Hepatocyte (in vitro differentiated cells): ENCODE measurements around the gene IL21R. TPM values are rescaled to one million over a fixed set of nuclear protein-coding genes. Genes with fewer than 3 reads are reported as not detected.
A peak's percentile ranks its signal among the peaks of the same experiment; 100 is the strongest.

Experiments used
- DNase-seq: peaks from one replicate; pipeline ENCODE4 v3.0.0-alpha.2; 2016; ENCODE audit warnings: low spot score
- H2AFZ ChIP-seq: fragments of 200-600 bp; sonication (generic); 2 replicates; pipeline ENCODE4 v1.6.0; 2016; ENCODE audit warnings: antibody characterized with exemption, mild to moderate bottlenecking
- H3K27ac ChIP-seq: fragments of 200-600 bp; sonication (generic); 2 replicates; pipeline ENCODE4 v1.5.1; 2016; ENCODE audit warnings: mild to moderate bottlenecking
- H3K27me3 ChIP-seq: fragments of 200-600 bp; sonication (generic); 2 replicates; pipeline ENCODE4 v1.6.1; 2016
- H3K36me3 ChIP-seq: fragments of 200-600 bp; sonication (generic); replicated peaks from 2 replicates; pipeline ENCODE4 v1.5.1; 2016; ENCODE audit warnings: low read depth; ENCODE audit not compliant: insufficient read depth
- H3K4me1 ChIP-seq: fragments of 200-600 bp; sonication (generic); 2 replicates; pipeline ENCODE4 v1.5.1; 2016; ENCODE audit warnings: mild to moderate bottlenecking, moderate library complexity; ENCODE audit not compliant: insufficient read depth
- H3K4me2 ChIP-seq: fragments of 200-600 bp; sonication (generic); 2 replicates; pipeline ENCODE4 v1.6.0; 2016
- H3K4me3 ChIP-seq: fragments of 200-600 bp; sonication (generic); 2 replicates; pipeline ENCODE4 v1.5.1; 2016; ENCODE audit warnings: mild to moderate bottlenecking
- H3K79me2 ChIP-seq: fragments of 200-600 bp; sonication (generic); 2 replicates; pipeline ENCODE4 v1.6.0; 2017; ENCODE audit warnings: mild to moderate bottlenecking
- H3K9me2 ChIP-seq: fragments of 200-600 bp; sonication (generic); replicated peaks from 2 replicates; pipeline ENCODE4 v1.6.0; 2017; ENCODE audit warnings: mild to moderate bottlenecking; ENCODE audit not compliant: insufficient read depth
- H3K9me3 ChIP-seq: fragments of 200-600 bp; sonication (generic); 2 replicates; pipeline ENCODE4 v1.5.1; 2016; ENCODE audit warnings: low read depth, mild to moderate bottlenecking
- H4K20me1 ChIP-seq: fragments of 200-600 bp; sonication (generic); 2 replicates; pipeline ENCODE4 v1.6.0; 2016; ENCODE audit warnings: mild to moderate bottlenecking; ENCODE audit not compliant: insufficient read depth, poor library complexity, severe bottlenecking
- EZH2 ChIP-seq: fragments of 200-600 bp; sonication (generic); IDR thresholded peaks from 2 replicates; pipeline ENCODE4 v1.6.1; 2016; ENCODE audit warnings: antibody characterized with exemption, mild to moderate bottlenecking, borderline replicate concordance
- EZH2phosphoT487 ChIP-seq: fragments of 200-600 bp; sonication (generic); IDR thresholded peaks from one replicate; pipeline ENCODE4 v1.6.1; 2018; ENCODE audit warnings: antibody characterized with exemption, mild to moderate bottlenecking, low read depth, moderate library complexity; ENCODE audit not compliant: unreplicated experiment, severe bottlenecking
- WGBS: methylation state at CpG from one replicate; pipeline ENCODE4 v1.1.6; 2016; ENCODE audit warnings: low lambda C conversion rate; ENCODE audit errors: missing lambda C conversion rate; 5-methylcytosine and 5-hydroxymethylcytosine counted together
- polyA plus RNA-seq: library from polyadenylated mRNA; unstranded; fragments of >200 nt; fragmentation: Nextera tagmentation; extraction: Ambion mirVana; gene quantifications from 2 replicates; pipeline ENCODE4 v1.2.1, GENCODE V29; 2016
- total RNA-seq: library from RNA; depleted of rRNA; stranded (reverse); fragments of >200 nt; gene quantifications from 2 replicates; pipeline ENCODE4 v1.2.3, GENCODE V29; 2014
- TF ChIP-seq, protein P1 (sequence below): fragments of 200-600 bp; sonication (generic); IDR thresholded peaks from 2 replicates; pipeline ENCODE4 v1.5.1; 2016; ENCODE audit warnings: antibody characterized with exemption, mild to moderate bottlenecking; ENCODE audit not compliant: poor library complexity

Gene IL21R
- total and polyA plus RNA-seq, 2 experiments from 2014 or later: 0.10 TPM; not detected in 1

DNA sequence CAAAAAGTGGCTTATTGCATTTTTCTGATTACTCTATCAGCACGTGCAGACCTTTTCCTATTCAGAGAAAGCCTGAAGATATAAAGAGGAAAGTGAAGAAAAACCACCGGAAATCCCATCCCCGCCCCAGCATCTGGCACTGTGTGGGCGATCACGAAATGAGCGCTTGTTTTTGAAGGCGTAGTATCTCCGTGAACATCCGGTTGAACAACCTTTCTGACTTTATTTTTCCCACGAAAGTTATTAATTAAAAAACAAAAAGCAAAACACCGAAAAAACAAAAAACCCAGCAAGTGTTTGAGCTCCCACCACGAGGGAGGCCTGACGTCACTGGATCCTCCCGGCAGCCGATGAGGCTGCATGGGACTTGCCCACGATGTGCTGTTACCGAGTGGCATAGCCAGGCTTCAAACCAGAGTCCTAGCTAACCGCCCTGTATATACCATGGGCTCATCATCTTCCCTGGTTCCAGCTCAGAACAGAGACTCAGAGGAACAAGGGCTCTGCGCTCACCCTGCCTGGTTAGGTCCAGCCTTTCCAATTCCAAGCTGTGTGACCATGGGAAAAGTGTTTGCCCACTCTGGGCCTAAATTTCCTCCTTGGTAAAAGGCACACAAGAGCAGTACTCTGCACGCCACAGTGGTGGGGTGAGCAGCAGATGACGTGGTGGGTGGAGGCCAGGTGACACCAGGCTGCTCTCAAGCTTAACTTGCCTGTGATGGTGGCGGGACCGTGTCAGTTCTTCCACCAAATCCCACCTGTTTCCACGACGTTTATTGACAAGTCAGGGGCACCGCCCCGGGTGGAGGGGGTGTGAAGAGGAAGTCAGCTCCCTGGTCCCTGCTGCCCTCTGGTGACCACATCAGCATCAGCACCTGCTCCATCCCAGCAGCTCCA lies 34.3 kb upstream of the IL21R start:
- Histone ChIP-seq H2AFZ (no peak overlapping the region), H4K20me1 (no peaks in the 10 kb centered on the region), H3K27me3 (no peaks in the 10 kb centered on the region), H3K4me3 (no peak overlapping the region), H3K4me2 (peak overlapping the region; percentile 57), H3K36me3 (no peaks in the 10 kb centered on the region), H3K9me2 (no peaks in the 10 kb centered on the region), H3K4me1 (peaks cover 15% of the 10 kb centered on the region), H3K9me3 (no peaks in the 10 kb centered on the region), H3K27ac (no peak overlapping the region), H3K79me2 (no peaks in the 10 kb centered on the region)
- TF ChIP-seq, protein P1, sequence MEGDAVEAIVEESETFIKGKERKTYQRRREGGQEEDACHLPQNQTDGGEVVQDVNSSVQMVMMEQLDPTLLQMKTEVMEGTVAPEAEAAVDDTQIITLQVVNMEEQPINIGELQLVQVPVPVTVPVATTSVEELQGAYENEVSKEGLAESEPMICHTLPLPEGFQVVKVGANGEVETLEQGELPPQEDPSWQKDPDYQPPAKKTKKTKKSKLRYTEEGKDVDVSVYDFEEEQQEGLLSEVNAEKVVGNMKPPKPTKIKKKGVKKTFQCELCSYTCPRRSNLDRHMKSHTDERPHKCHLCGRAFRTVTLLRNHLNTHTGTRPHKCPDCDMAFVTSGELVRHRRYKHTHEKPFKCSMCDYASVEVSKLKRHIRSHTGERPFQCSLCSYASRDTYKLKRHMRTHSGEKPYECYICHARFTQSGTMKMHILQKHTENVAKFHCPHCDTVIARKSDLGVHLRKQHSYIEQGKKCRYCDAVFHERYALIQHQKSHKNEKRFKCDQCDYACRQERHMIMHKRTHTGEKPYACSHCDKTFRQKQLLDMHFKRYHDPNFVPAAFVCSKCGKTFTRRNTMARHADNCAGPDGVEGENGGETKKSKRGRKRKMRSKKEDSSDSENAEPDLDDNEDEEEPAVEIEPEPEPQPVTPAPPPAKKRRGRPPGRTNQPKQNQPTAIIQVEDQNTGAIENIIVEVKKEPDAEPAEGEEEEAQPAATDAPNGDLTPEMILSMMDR: peak; percentile 81
- TF ChIP-seq EZH2 (no peak), EZH2phosphoT487 (no peak)
- peak; percentile 86 for DNase-seq
- WGBS: 71% methylated on average over 26 of the region's 27 CpGs

DNA sequence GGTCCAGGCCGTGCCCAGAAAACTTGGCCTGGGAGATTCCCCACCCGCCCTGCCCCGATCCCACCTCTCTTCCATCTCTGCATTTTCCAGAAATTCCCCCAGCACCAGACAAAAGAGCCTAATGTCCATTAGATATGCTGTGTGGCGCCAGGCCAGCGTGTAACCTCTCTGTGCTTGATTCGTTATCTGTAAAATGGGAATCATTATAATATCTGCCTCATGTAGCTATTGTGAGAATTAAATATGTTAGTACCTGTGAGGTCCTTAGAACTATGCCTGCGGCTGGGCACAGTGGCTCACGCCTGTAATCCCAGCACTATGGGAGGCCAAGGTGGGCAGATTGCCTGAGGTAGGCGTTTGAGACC lies 33.6 kb upstream of the IL21R start:
- TF ChIP-seq, protein P1: no peak
- TF ChIP-seq EZH2phosphoT487 (no peak), EZH2 (no peak)
- peaks cover 15% of the 10 kb centered on the region for H3K4me1 ChIP-seq
- no peaks in the 10 kb centered on the region for H4K20me1 ChIP-seq
- no peaks in the 10 kb centered on the region for H3K79me2 ChIP-seq
- no peak for DNase-seq
- H3K4me3 ChIP-seq: no peak overlapping the region
- no peaks in the 10 kb centered on the region for H3K9me3 ChIP-seq
- H2AFZ ChIP-seq: no peak overlapping the region
- no peaks in the 10 kb centered on the region for H3K9me2 ChIP-seq
- no peaks in the 10 kb centered on the region for H3K27me3 ChIP-seq
- WGBS: 57% methylated on average over 8 of the region's 9 CpGs
- H3K4me2 ChIP-seq: no peak overlapping the region
- H3K36me3 ChIP-seq: no peaks in the 10 kb centered on the region
- no peak overlapping the region for H3K27ac ChIP-seq

DNA sequence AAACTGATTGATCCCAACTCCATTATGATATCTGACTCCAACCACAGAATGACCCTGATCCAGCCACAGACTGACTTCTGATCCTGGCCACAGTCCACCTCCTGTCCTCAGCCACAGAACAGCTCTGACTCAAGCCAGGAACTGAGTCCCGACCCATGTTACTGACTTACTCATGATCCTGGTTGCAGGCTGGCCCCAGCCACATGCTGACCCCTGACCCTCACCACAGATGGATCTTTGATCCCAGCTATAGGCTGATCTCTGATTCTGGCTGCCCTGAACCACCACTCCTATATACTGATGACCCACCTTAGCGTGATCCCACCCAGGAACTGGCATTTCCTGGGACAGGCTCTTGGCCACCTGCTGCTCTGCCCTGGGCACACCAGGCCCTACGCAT lies 32.2 kb upstream of the IL21R start:
- Histone ChIP-seq H2AFZ (no peak overlapping the region), H3K27me3 (no peaks in the 10 kb centered on the region)

More for the DNA sequence above, 32.2 kb upstream of the IL21R start:
- Histone ChIP-seq H3K9me2 (no peaks in the 10 kb centered on the region), H3K36me3 (no peaks in the 10 kb centered on the region), H3K4me2 (no peak overlapping the region), H3K4me3 (no peak overlapping the region), H3K9me3 (no peaks in the 10 kb centered on the region), H3K79me2 (no peaks in the 10 kb centered on the region), H3K27ac (no peak overlapping the region), H4K20me1 (no peaks in the 10 kb centered on the region), H3K4me1 (peaks cover 7% of the 10 kb centered on the region)
- no peak for DNase-seq
- 86% methylated on average over 3 of the region's 3 CpGs for WGBS
- TF ChIP-seq EZH2 (no peak), EZH2phosphoT487 (no peak)
- TF ChIP-seq, protein P1: no peak
